Measurements from ENCODE around the gene UGT1A4.
A peak's percentile ranks its signal among the peaks of the same experiment; 100 is the strongest.
"Not testable (repeated sequence)": the region's sequence is repeated elsewhere in the genome, so short reads cannot be mapped to it uniquely, and the experiment has no call there.

The UGT1A4 gene

DNA sequence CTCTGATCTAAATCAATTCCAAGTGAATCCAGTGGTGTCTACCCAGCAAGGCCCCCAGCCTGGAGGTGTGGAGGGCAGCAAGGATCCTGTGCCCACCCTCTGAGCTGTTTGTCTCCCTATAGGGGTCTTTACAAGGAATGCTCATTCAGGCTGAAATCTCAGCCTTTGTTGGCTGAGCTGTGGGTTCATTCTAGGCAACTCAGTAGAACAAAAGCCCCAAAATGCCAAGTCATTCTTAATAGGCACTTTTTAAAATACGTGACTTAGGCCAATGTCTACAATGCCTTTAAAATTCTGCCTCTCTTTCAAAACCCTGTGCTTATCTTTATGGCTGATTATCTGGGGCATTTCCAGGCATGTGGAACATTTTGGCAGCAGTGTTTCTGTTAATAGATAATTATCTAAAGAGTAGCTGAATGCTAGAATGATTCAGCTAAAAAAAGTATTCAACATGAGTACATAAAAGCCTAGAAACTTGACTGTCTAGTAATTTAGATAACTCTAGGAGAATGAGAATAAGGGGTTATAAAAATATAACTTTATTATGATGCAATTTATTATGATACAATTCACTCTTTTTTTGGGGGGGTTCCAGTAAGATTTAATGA is 18.4 kb upstream of the UGT1A4 start:
- DNase-seq, result peak; percentile 73

- DNase-seq, result not testable (repeated sequence)
Observed at GRCh38 chr2:233700842-233701241, 17.7 kb upstream of the UGT1A4 start.

- no peak for DNase-seq
Observed at GRCh38 chr2:233702238-233702637, 16.3 kb upstream of the UGT1A4 start.

DNA sequence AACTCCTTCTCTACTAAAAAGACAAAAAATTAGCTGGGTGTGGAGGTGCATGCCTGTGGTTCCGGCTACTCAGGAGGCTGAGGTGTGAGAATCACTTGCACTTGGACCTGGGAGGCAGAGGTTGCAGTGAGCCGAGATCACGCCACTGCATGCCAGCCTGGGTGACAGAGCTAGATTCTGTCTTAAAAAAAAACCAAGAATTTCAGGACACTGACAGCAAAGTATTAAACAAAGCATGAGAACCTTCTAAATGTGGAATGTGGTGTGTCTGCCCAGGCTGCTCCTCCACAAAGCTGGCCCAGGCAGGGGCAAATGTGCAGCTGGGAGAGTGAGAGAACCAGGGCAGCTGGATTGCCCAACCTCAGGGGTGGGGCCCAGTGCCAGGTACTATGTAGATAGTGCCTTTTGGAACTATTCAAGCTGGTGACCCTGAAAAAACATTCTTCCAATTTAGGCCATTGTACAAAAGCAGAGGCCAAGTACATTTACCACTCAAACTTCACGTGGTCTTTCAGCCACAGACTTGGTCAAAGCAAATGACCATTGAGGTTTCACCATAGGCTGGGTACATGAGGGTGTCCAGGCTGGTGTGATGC is 12.5 kb upstream of the UGT1A4 start:
- no peak for DNase-seq

GRCh38 chr2:233706720-233707119 is 11.8 kb upstream of the UGT1A4 start:
- DNase-seq, result no peak

DNA sequence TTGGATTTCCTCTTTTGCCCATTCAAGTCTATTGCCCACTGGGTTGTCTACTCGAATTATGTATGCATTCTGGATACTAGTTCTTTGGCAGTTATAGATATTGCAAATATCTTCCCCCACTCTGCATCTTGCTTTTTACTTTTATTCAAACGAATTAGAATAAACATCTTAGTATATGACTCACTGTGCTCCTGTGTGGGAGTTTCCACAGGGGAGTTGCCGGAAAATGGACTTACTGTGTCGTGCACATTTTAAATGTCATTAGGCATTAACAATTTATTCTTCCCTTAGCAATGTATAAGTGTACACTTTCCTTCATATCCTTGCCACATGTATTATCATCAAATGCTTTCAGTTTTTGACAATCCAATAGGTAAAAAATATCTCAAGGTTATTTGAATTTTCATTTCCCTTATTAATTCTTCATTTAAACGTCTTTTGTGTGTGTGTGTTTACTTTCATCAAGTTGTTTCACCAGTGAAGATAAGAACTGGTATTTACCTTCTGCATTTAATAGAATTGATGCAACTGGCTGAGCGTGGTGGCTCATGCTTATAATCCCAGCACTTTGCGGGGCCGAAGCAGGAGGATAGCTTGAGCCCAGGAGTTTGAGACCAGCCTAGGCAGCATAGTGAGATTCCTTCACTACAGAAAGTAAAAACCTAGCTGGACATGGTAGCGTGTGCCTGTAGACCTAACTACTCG is 10.4 kb upstream of the UGT1A4 start:
- no peak for DNase-seq

GRCh38 chr2:233708942-233709341 is 9.6 kb upstream of the UGT1A4 start:
- DNase-seq, result no peak

- DNase-seq, result peak; percentile 74
Observed at GRCh38 chr2:233711312-233712008, 7.1 kb upstream of the UGT1A4 start.

DNA sequence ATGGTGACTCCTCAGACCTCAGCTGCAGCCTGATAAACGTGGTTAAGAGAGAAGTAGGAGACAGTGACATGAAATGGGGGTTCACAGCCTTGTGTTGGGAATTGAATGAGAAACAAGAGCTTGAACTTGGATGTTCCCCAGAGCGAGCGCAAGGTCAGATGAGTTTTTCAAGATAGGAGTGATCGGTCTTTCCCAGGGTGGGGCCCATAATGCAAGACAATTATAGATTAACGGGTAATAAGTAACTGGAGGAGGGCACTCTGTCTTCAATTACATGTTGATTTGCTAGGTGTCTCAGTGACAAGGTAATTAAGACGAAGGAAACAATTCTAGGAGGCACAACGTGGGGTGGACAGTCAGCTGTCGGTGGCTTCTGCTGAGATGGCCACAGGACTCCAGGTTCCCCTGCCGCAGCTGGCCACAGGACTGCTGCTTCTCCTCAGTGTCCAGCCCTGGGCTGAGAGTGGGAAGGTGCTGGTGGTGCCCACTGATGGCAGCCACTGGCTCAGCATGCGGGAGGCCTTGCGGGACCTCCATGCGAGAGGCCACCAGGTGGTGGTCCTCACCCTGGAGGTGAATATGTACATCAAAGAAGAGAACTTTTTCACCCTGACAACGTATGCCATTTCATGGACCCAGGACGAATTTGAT is 5.8 kb upstream of the UGT1A4 start, which contains the start of gene UGT1A5:
UGT1A5 (plus strand) TSS at position 297 of the 651 bp plus-strand sequence; CDS start at position 382, 85 bp downstream.
- DNase-seq, result no peak

- no peak for DNase-seq
Observed at GRCh38 chr2:233713262-233713615, 5.3 kb upstream of the UGT1A4 start.

- DNase-seq, result peak; percentile 7
Observed at GRCh38 chr2:233714121-233714520, 4.4 kb upstream of the UGT1A4 start.

DNA sequence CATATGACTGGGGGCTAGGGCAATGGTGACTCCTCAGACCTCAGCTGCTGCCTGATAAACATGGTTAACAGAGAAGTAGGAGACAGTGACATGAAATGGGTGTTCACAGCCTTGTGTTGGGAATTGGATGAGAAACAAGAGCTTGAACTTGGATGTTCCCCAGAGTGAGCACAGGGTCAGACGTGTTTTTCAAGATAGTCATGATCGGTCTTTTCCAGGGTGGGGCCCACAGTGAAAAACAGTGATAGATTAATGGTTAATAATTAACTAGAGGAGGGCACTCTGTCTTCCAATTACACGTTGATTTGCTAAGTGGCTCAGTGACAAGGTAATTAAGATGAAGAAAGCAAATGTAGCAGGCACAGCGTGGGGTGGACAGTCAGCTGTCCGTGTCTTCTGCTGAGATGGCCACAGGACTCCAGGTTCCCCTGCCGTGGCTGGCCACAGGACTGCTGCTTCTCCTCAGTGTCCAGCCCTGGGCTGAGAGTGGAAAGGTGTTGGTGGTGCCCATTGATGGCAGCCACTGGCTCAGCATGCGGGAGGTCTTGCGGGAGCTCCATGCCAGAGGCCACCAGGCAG is 10.3 kb downstream of the UGT1A4 start, which contains the start of gene UGT1A3:
UGT1A3 (plus strand) TSS at position 320 of the 579 bp plus-strand sequence; CDS start at position 405, 85 bp downstream.
- no peak for DNase-seq

DNA sequence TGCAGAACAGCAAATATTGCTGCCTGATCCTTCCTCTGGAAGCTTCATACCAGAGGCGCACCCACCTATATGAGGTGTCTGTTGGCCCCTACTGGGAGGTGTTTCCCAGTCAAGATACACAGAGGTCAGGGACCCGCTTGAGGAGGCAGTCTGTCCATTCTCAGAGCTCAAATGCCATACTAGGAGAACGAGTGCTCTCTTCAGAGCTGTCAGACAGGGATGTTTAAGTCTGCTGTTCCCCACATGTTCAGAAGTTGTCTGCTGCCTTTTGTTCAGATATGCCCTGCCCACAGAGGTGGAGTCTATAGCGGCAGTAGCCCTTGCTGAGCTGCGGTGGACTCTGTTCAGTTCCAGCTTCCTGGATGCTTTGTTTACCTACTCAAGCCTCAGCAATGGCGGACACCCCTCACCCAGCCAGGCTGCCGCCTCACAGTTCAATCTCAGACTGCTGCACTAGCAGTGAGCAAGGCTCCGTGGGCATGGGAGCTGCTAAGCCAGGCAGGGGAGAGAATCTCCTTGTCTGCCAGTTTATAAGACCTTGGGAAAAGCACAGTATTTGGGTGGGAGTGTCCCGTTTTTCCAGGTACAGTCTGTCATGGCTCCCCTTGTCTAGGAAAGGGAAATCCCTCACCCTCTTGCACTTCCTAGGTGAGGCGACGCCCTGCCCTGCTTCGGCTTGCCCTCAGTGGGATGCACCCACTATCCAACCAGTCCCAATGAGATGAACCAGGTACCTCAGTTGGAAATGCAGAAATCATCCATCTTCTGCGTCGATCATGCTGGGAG is 18.5 kb downstream of the UGT1A4 start:
- DNase-seq, result not testable (repeated sequence)

DNA sequence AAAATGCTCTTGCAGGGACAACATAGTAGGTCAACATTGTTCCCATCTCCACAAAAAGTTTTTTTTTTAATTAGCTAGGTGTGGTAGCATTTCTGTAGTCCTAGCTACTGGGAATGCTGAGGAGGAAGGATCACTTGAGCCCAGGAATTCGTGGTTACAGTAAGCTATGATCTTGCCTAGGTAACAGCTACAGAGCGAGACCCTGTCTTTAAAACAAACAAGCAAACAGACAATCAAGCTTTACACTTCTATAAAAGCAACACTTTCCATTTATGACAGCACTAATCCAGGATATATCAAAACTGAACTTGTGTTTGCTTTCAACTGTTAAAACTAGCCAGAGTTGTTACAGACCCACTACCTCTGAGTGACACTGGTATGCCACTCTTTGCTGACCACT is 22.3 kb downstream of the UGT1A4 start:
- DNase-seq, result no peak

- DNase-seq, result no peak
Observed at GRCh38 chr2:233743464-233744259, 25.1 kb downstream of the UGT1A4 start.

- DNase-seq, result no peak
Observed at GRCh38 chr2:233745073-233745755, 26.7 kb downstream of the UGT1A4 start.

- not testable (repeated sequence) for DNase-seq
Observed at GRCh38 chr2:233745838-233746237, 27.3 kb downstream of the UGT1A4 start.

DNA sequence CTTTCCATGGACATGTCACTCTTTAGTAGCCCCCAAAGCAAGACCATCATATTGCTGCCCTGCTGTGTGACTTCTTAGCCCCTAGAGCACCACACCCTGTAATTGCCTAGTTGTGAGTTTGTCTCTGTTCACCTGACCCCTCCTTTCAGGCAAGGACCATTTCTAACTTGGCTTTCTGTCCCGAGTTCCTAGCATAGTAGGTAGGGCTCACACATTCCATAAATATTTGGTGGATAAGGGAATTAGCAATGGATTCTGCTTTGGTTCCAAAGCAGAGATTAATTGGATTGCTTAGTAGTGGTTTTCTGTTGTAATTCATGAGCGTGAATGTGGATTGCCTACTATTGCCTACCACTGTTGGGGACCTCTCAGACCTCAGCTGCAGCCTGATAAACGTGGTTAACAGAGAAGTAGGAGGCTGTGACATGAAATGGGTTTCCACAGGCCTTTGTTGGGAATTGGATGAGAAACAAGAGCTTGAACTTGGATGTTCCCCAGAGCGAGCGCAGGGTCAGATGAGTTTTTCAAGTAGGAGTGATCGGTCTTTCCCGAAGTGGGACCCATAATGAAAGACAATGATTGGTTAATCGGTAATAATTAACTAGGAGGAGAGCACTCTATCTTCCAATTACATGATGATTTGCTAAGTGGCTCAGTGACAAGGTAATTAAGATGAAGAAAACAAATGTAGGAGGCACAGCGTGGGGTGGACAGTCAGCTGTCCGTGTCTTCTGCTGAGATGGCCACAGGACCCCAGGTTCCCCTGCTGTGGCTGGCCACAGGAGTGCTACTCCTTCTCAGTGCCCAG is 28.1 kb downstream of the UGT1A4 start:
- DNase-seq, result no peak

DNA sequence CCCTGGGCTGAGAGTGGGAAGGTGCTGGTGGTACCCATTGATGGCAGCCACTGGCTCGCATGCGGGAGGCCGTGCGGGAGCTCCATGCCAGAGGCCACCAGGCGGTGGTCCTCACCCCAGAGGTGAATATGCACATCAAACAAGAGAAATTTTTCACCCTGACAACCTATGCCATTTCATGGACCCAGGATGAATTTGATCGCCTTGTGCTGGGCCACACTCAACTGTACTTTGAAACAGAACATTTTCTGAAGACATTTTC is 28.7 kb downstream of the UGT1A4 start:
- no peak for DNase-seq

DNA sequence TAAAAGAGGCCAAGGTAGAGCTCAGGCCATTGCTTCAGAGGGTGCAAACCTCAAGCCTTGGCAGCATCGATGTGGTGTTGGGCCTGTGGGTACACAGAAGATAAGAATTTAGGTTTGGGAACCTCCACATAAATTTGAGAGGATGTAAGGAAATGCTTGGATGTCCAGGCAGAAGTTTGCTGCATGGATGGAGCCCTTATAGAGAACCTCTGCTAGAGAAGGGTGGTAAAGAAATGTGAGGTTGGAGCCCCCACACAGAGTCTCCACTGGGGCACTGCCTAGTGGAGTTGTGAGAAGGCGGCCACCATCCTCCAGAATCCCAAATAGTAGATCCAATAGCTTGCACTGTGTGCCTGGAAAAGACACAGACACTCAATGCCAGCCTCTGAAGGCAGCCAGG is 32.2 kb downstream of the UGT1A4 start:
- not testable (repeated sequence) for DNase-seq
